Activated CD4-positive, alpha-beta memory T cell treated with anti-CD3 and anti-CD28 coated beads, Interleukin-2, amount 10 ng/mL, durations not matched to agents 7 days and 5 days (primary cell): ENCODE measurements around the gene HSD17B12. TPM values are rescaled to one million over a fixed set of nuclear protein-coding genes. Genes with fewer than 3 reads are reported as not detected.

Source experiments
- CTCF ChIA-PET: fragments of 350-600 bp; sonication (Branson Sonifier 250); formaldehyde crosslinking; loops from one replicate; lab custom pipeline; 2021; ENCODE audit warnings: antibody characterized with exemption, inconsistent platforms; lab: Charles Lee
- POLR2A ChIA-PET: fragments of 350-600 bp; sonication (Branson Sonifier 250); formaldehyde crosslinking; loops from one replicate; lab custom pipeline; 2021; ENCODE audit warnings: antibody characterized with exemption; lab: Charles Lee
- DNase-seq: peaks from one replicate; pipeline ENCODE4 v3.0.0-alpha.2; 2020
- H3K27ac Mint-ChIP-seq: one replicate; pipeline ENCODE4 v1.8.0; 2021; ENCODE audit warnings: mild to moderate bottlenecking, mixed read lengths
- H3K27me3 Mint-ChIP-seq: one replicate; pipeline ENCODE4 v1.8.0; 2021; ENCODE audit warnings: mixed read lengths
- H3K36me3 Mint-ChIP-seq: one replicate; pipeline ENCODE4 v1.8.0; 2021; ENCODE audit warnings: low read depth, mixed read lengths
- H3K4me1 Mint-ChIP-seq: one replicate; pipeline ENCODE4 v1.8.0; 2021; ENCODE audit warnings: mixed read lengths
- H3K4me3 Mint-ChIP-seq: one replicate; pipeline ENCODE4 v1.8.0; 2021; ENCODE audit warnings: mild to moderate bottlenecking, mixed read lengths
- H3K9me3 Mint-ChIP-seq: one replicate; pipeline ENCODE4 v1.8.0; 2021; ENCODE audit warnings: mixed read lengths
- total RNA-seq, 2 experiments: library from RNA; stranded (reverse); gene quantifications; one replicate each; pipeline ENCODE4 v1.2.3, GENCODE V29; 2021

The HSD17B12 gene
- total RNA-seq, 2 experiments from 2014 or later = 35.2 to 40.7 TPM

GRCh38 chr11:43691806-43692205 lies 11.3 kb downstream of the HSD17B12 start:
- CTCF ChIA-PET = no interaction called here
- no peak for DNase-seq
- Mint-ChIP-seq H3K4me1 (peaks cover 12% of the 10 kb centered on the region), H3K9me3 (no peaks in the 10 kb centered on the region), H3K4me3 (no peak overlapping the region), H3K27ac (no peak overlapping the region), H3K27me3 (no peaks in the 10 kb centered on the region), H3K36me3 (peaks cover 26% of the 10 kb centered on the region)
- POLR2A ChIA-PET = no interaction called here

DNA sequence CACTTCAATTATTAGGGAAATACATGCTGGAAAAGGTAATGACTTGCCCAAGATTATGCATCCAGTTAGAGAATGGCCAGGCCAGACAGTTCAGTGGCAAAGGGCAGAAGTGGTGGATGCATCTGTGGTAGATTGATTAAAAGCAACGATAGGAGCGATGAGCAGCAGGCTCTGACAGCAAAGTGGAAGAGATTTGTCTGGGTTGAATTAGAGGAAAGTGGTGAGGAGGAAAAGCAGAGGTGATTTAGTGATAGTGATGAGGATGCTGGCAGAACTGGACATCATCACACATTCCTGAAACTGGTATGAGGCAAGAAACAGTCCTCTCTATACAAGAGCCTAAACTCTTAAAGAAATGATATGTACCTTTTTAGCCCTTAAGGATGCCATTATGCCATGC lies 12.5 kb downstream of the HSD17B12 start:
- Mint-ChIP-seq H3K27me3 (no peaks in the 10 kb centered on the region), H3K9me3 (no peaks in the 10 kb centered on the region), H3K4me1 (peaks cover 8% of the 10 kb centered on the region), H3K27ac (no peak overlapping the region), H3K36me3 (peaks cover 20% of the 10 kb centered on the region), H3K4me3 (no peak overlapping the region)
- DNase-seq = no peak
- ChIA-PET CTCF (no interaction called here), POLR2A (no interaction called here)

- Mint-ChIP-seq H3K4me3 (no peak overlapping the region), H3K36me3 (peaks cover 20% of the 10 kb centered on the region), H3K27ac (no peak overlapping the region), H3K27me3 (no peaks in the 10 kb centered on the region), H3K4me1 (peaks cover 8% of the 10 kb centered on the region), H3K9me3 (no peaks in the 10 kb centered on the region)
- no peak for DNase-seq
- ChIA-PET CTCF (no interaction called here), POLR2A (no interaction called here)
Measured at GRCh38 chr11:43693731-43694130, 13.2 kb downstream of the HSD17B12 start.

DNA sequence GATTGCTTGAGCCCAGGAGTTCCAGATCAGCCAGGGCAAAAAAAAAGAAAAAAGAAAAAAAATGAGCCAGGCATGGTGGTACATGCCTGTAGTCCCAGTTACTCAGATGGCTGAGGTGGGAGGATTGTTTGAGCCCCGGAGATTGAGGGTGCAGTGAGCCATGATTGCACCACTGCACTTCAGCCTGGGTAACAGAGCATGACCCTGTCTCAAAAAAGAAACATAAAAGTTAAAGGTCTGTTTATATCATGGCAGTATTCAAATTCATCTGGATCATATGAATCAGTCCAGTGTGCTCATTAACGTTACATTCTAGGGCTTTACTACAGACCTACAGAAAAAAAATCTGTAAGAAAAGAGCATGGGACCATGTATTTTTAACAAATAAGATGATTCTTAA lies 13.9 kb downstream of the HSD17B12 start:
- H3K4me3 Mint-ChIP-seq = no peak overlapping the region
- no peaks in the 10 kb centered on the region for H3K9me3 Mint-ChIP-seq
- no peak overlapping the region for H3K27ac Mint-ChIP-seq
- H3K4me1 Mint-ChIP-seq = peaks cover 8% of the 10 kb centered on the region
- H3K36me3 Mint-ChIP-seq = peaks cover 20% of the 10 kb centered on the region
- POLR2A ChIA-PET = no interaction called here
- H3K27me3 Mint-ChIP-seq = no peaks in the 10 kb centered on the region
- CTCF ChIA-PET = no interaction called here
- DNase-seq = no peak

GRCh38 chr11:43697679-43698078 lies 17.1 kb downstream of the HSD17B12 start:
- H3K9me3 Mint-ChIP-seq = peaks cover 8% of the 10 kb centered on the region
- H3K4me3 Mint-ChIP-seq = no peak overlapping the region
- no peak for DNase-seq
- no peak overlapping the region for H3K27ac Mint-ChIP-seq
- CTCF ChIA-PET = no interaction called here
- POLR2A ChIA-PET = no interaction called here
- peaks cover 13% of the 10 kb centered on the region for H3K36me3 Mint-ChIP-seq
- no peaks in the 10 kb centered on the region for H3K27me3 Mint-ChIP-seq
- no peaks in the 10 kb centered on the region for H3K4me1 Mint-ChIP-seq

GRCh38 chr11:43699870-43700269 lies 19.3 kb downstream of the HSD17B12 start:
- Mint-ChIP-seq H3K9me3 (peaks cover 14% of the 10 kb centered on the region), H3K36me3 (peaks cover 18% of the 10 kb centered on the region), H3K27ac (no peak overlapping the region), H3K27me3 (no peaks in the 10 kb centered on the region), H3K4me1 (no peaks in the 10 kb centered on the region), H3K4me3 (no peak overlapping the region)
- ChIA-PET POLR2A (no interaction called here), CTCF (no interaction called here)
- no peak for DNase-seq

DNA sequence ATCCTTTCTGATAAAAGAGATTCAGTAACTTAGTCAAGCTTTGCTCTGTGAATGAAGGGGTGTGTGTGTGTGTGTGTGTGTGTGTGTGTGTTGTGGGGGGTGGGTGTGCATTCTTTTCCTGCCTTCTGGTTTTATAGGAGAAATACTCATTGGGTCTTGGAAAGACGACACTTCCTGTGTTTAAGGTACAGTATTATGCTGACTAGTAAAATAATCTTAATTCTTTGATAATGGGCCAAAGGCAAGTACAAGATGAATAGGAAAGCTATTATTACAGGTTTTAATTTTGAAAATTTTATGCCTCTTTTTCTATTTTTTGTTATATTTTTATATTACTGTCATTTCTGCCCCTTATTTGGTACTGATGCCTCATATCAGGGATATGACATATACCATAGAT lies 26.1 kb downstream of the HSD17B12 start:
- Mint-ChIP-seq H3K4me3 (no peak overlapping the region), H3K4me1 (no peaks in the 10 kb centered on the region), H3K9me3 (peaks cover 9% of the 10 kb centered on the region), H3K36me3 (peaks cover 9% of the 10 kb centered on the region), H3K27ac (no peak overlapping the region), H3K27me3 (no peaks in the 10 kb centered on the region)
- ChIA-PET POLR2A (no interaction called here), CTCF (no interaction called here)
- DNase-seq = no peak

- POLR2A ChIA-PET = no interaction called here
- no peak overlapping the region for H3K4me3 Mint-ChIP-seq
- no peaks in the 10 kb centered on the region for H3K27me3 Mint-ChIP-seq
- DNase-seq = no peak
- peaks cover 7% of the 10 kb centered on the region for H3K9me3 Mint-ChIP-seq
- no peak overlapping the region for H3K27ac Mint-ChIP-seq
- H3K36me3 Mint-ChIP-seq = peaks cover 12% of the 10 kb centered on the region
- peaks cover 2% of the 10 kb centered on the region for H3K4me1 Mint-ChIP-seq
- CTCF ChIA-PET = interaction anchor here (0.9 kb wide), 1 partner anchor 28 kb away, joined by 3 read pairs; no protein-coding TSS in a partner anchor
Measured at GRCh38 chr11:43708776-43709175, 28.2 kb downstream of the HSD17B12 start.

GRCh38 chr11:43709689-43710088 lies 29.2 kb downstream of the HSD17B12 start:
- DNase-seq = no peak
- peaks cover 6% of the 10 kb centered on the region for H3K9me3 Mint-ChIP-seq
- POLR2A ChIA-PET = no interaction called here
- CTCF ChIA-PET = no interaction called here
- no peaks in the 10 kb centered on the region for H3K27me3 Mint-ChIP-seq
- no peak overlapping the region for H3K27ac Mint-ChIP-seq
- peaks cover 10% of the 10 kb centered on the region for H3K36me3 Mint-ChIP-seq
- H3K4me1 Mint-ChIP-seq = peaks cover 2% of the 10 kb centered on the region
- no peak overlapping the region for H3K4me3 Mint-ChIP-seq

- Mint-ChIP-seq H3K27me3 (no peaks in the 10 kb centered on the region), H3K4me3 (no peak overlapping the region), H3K4me1 (peaks cover 2% of the 10 kb centered on the region), H3K9me3 (peaks cover 6% of the 10 kb centered on the region), H3K36me3 (peaks cover 10% of the 10 kb centered on the region), H3K27ac (no peak overlapping the region)
- ChIA-PET POLR2A (no interaction called here), CTCF (no interaction called here)
- DNase-seq = no peak
Measured at GRCh38 chr11:43712676-43713075, 32.1 kb downstream of the HSD17B12 start.

DNA sequence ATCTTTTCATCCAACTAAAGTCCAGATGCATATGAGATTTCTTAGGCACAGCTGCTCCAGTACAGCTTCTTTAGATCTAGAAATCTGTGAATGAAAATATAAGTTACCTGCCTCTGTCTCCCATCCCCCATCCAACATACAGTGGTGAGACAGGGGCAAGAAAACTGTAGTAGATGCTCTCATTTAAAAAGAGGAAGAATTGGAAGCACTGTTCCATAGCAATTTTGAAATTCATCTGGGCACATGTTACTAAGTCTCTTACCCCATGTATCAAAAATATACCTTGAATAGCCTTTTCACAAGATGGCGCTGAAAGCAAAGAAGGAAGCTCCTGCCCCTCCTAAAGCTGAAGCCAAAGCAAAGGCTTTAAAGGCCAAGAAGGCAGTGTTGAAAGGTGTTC lies 37.8 kb downstream of the HSD17B12 start:
- H3K27ac Mint-ChIP-seq = no peak overlapping the region
- H3K27me3 Mint-ChIP-seq = no peaks in the 10 kb centered on the region
- DNase-seq = no peak
- ChIA-PET CTCF (no interaction called here), POLR2A (no interaction called here)
- peaks cover 11% of the 10 kb centered on the region for H3K9me3 Mint-ChIP-seq
- H3K4me3 Mint-ChIP-seq = no peak overlapping the region
- peaks cover 12% of the 10 kb centered on the region for H3K36me3 Mint-ChIP-seq
- H3K4me1 Mint-ChIP-seq = no peaks in the 10 kb centered on the region

DNA sequence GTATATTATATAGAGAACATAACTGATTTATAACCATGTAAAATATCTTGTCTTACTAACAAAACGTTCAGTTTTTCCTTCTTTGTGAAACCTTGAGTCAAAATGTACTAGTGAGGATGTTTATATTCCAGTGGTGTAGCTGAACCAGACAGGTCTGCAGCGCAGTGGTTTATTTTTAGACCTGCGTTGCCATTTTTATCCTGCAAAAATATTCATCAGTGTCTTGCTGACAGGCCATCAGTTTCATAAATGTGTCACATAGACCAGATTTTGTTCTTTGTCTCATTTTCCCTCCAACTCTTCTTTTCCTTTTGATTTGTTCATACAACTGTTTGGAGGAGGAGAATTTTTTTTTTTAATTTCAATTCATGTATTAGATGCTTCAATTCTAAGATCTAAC lies 43.1 kb downstream of the HSD17B12 start:
- ChIA-PET CTCF (no interaction called here), POLR2A (interaction anchor here (1.0 kb wide), 1 partner anchor 43 kb away, joined by 3 read pairs; no protein-coding TSS in a partner anchor)
- Mint-ChIP-seq H3K27me3 (no peaks in the 10 kb centered on the region), H3K4me3 (no peak overlapping the region), H3K36me3 (peaks cover 6% of the 10 kb centered on the region), H3K4me1 (no peaks in the 10 kb centered on the region), H3K9me3 (peaks cover 5% of the 10 kb centered on the region), H3K27ac (no peak overlapping the region)
- no peak for DNase-seq

GRCh38 chr11:43732225-43732624 lies 51.7 kb downstream of the HSD17B12 start:
- CTCF ChIA-PET = no interaction called here
- peaks cover 17% of the 10 kb centered on the region for H3K36me3 Mint-ChIP-seq
- H3K27me3 Mint-ChIP-seq = no peaks in the 10 kb centered on the region
- peaks cover 10% of the 10 kb centered on the region for H3K9me3 Mint-ChIP-seq
- POLR2A ChIA-PET = no interaction called here
- no peak for DNase-seq
- no peak overlapping the region for H3K27ac Mint-ChIP-seq
- peaks cover 10% of the 10 kb centered on the region for H3K4me1 Mint-ChIP-seq
- no peak overlapping the region for H3K4me3 Mint-ChIP-seq

DNA sequence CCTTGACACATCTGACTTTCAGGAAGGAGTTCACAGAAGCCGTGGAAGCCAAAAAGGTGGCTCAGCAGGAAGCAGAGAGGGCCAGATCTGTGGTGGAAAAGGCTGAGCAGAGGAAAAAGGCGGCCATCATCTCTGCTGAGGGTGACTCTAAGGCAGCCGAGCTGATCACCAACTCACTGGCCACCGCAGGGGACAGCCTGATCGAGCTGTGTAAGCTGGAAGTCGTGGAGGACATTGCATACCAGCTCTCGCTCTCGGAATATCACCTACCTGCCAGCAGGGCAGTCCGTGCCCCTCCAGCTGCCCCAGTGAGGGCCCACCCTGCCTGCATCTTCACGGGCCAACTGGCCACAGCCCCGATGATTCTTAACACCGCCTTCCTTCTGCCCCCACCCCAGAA lies 53.7 kb downstream of the HSD17B12 start:
- peaks cover 10% of the 10 kb centered on the region for H3K4me1 Mint-ChIP-seq
- no peak overlapping the region for H3K4me3 Mint-ChIP-seq
- no peak overlapping the region for H3K27ac Mint-ChIP-seq
- no peaks in the 10 kb centered on the region for H3K27me3 Mint-ChIP-seq
- H3K36me3 Mint-ChIP-seq = peaks cover 17% of the 10 kb centered on the region
- POLR2A ChIA-PET = no interaction called here
- H3K9me3 Mint-ChIP-seq = peaks cover 10% of the 10 kb centered on the region
- DNase-seq = no peak
- CTCF ChIA-PET = no interaction called here
